GM19438 (cell line): Measurements from ENCODE around the gene PPP1R9B.

ENCODE experiments used
- ATAC-seq: cut with Tn5 transposase; IDR thresholded peaks from one replicate; pipeline ENCODE4 v1.9.1; 2021; ENCODE audit warnings: low read depth; ENCODE audit not compliant: unreplicated experiment

Gene PPP1R9B

GRCh38 chr17:50175035-50175807 lies 24.7 kb upstream of the PPP1R9B start:
- ATAC-seq, result no peak

- ATAC-seq, result no peak
Measured at GRCh38 chr17:50174444-50174843, 24.0 kb upstream of the PPP1R9B start.

GRCh38 chr17:50173335-50173941 lies 23.0 kb upstream of the PPP1R9B start:
- ATAC-seq, result no peak

- ATAC-seq, result no peak
Measured at GRCh38 chr17:50172936-50173334, 22.5 kb upstream of the PPP1R9B start.

- no peak for ATAC-seq
Measured at GRCh38 chr17:50172130-50172529, 21.7 kb upstream of the PPP1R9B start.

- ATAC-seq, result no peak
Measured at GRCh38 chr17:50171371-50172071, 21.0 kb upstream of the PPP1R9B start.

GRCh38 chr17:50170662-50171370 lies 20.3 kb upstream of the PPP1R9B start:
- no peak for ATAC-seq

GRCh38 chr17:50169881-50170459 lies 19.5 kb upstream of the PPP1R9B start:
- no peak for ATAC-seq

- ATAC-seq, result no peak
Measured at GRCh38 chr17:50169121-50169764, 18.8 kb upstream of the PPP1R9B start.

GRCh38 chr17:50168319-50168718 lies 17.8 kb upstream of the PPP1R9B start:
- no peak for ATAC-seq

GRCh38 chr17:50167371-50167770 lies 16.9 kb upstream of the PPP1R9B start:
- ATAC-seq, result no peak

- ATAC-seq, result no peak
Measured at GRCh38 chr17:50166518-50167181, 16.2 kb upstream of the PPP1R9B start.

- ATAC-seq, result no peak
Measured at GRCh38 chr17:50165867-50166517, 15.5 kb upstream of the PPP1R9B start, which contains the start of gene SGCA. Gene SGCA (plus strand): TSS chr17:50166005. CDS start chr17:50166041, 36 bp downstream.

- ATAC-seq, result no peak
Measured at GRCh38 chr17:50165466-50165865, 15.0 kb upstream of the PPP1R9B start.

GRCh38 chr17:50165066-50165465 lies 14.6 kb upstream of the PPP1R9B start:
- no peak for ATAC-seq

- ATAC-seq, result no peak
Measured at GRCh38 chr17:50164697-50164988, 14.2 kb upstream of the PPP1R9B start.

GRCh38 chr17:50163843-50164696 lies 13.6 kb upstream of the PPP1R9B start:
- no peak for ATAC-seq
